KG1 (cell line): ENCODE data around the gene ITIH3.

Experiments used
- DNase-seq: peaks from one replicate; lab custom pipeline; 2025; lab: John Stamatoyannopoulos, UW

Gene ITIH3

GRCh38 chr3:52779837-52780585 is 14.6 kb upstream of the ITIH3 start:
- DNase-seq = no peak

GRCh38 chr3:52781741-52782140 is 12.9 kb upstream of the ITIH3 start:
- DNase-seq = no peak

- no peak for DNase-seq
Observed at GRCh38 chr3:52782412-52783210, 12.0 kb upstream of the ITIH3 start.

- no peak for DNase-seq
Observed at GRCh38 chr3:52783211-52783555, 11.4 kb upstream of the ITIH3 start.

- DNase-seq = no peak
Observed at GRCh38 chr3:52784021-52784621, 10.5 kb upstream of the ITIH3 start.

- DNase-seq = no peak
Observed at GRCh38 chr3:52784931-52785590, 9.5 kb upstream of the ITIH3 start.

GRCh38 chr3:52786330-52787215 is 8.0 kb upstream of the ITIH3 start:
- DNase-seq = no peak

- DNase-seq = no peak
Observed at GRCh38 chr3:52787246-52787645, 7.3 kb upstream of the ITIH3 start.

- DNase-seq = no peak
Observed at GRCh38 chr3:52787672-52788625, 6.6 kb upstream of the ITIH3 start.

- DNase-seq = no peak
Observed at GRCh38 chr3:52788890-52789745, 5.5 kb upstream of the ITIH3 start.

GRCh38 chr3:52789746-52790040 is 4.9 kb upstream of the ITIH3 start:
- DNase-seq = no peak

- DNase-seq = no peak
Observed at GRCh38 chr3:52790337-52790736, 4.3 kb upstream of the ITIH3 start.

- no peak for DNase-seq
Observed at GRCh38 chr3:52790741-52791140, 3.9 kb upstream of the ITIH3 start.

- DNase-seq = no peak
Observed at GRCh38 chr3:52791366-52791765, 3.2 kb upstream of the ITIH3 start.

GRCh38 chr3:52791928-52792327 is 2.7 kb upstream of the ITIH3 start:
- no peak for DNase-seq

GRCh38 chr3:52792413-52792812 is 2.2 kb upstream of the ITIH3 start:
- DNase-seq = no peak

GRCh38 chr3:52792961-52793695 is 1.5 kb upstream of the ITIH3 start:
- no peak for DNase-seq

GRCh38 chr3:52793702-52794611 is 639 bp upstream of the ITIH3 start:
- DNase-seq = no peak
